Breast epithelium (tissue), 4 donors: ENCODE results near the gene SOX10. TPM values are rescaled to one million over a fixed set of nuclear protein-coding genes. Genes with fewer than 3 reads are reported as not detected.

Experiments used
- DNase-seq, 2 donors: peaks; one replicate each; pipeline ENCODE4 v3.0.0-alpha.2; 2019; ENCODE audit warnings: low spot score in 2 of 2
- H3K27ac ChIP-seq, 2 donors: fragments of 200-600 bp; sonication (generic) in 1 of 2; one replicate each; pipeline ENCODE4 v1.5.1; 2016 to 2019; ENCODE audit warnings: mild to moderate bottlenecking in 1 of 2
- H3K27me3 ChIP-seq, 2 donors: fragments of 200-600 bp; sonication (generic) in 1 of 2; one replicate each; pipeline versions ENCODE4 v1.5.1 to v1.6.0; 2017 to 2019; ENCODE audit warnings: control low read depth in 1 of 2, mild to moderate bottlenecking in 1 of 2
- H3K36me3 ChIP-seq: fragments of 200-600 bp; one replicate; pipeline ENCODE4 v1.5.1; 2019
- H3K4me1 ChIP-seq, 2 donors: fragments of 200-600 bp; sonication (generic); one replicate each; pipeline ENCODE4 v1.5.1; 2016 to 2019; ENCODE audit warnings: control low read depth in 1 of 2
- H3K4me3 ChIP-seq, 3 donors: fragments of 200-600 bp; sonication (generic); 1 replicate in 2 of 3; 2 replicates in 1 of 3; pipeline ENCODE4 v1.5.1; 2016 to 2019; ENCODE audit warnings: mild to moderate bottlenecking in 3 of 3, moderate library complexity in 2 of 3
- H3K9me3 ChIP-seq, 2 donors: fragments of 200-600 bp; sonication (generic) in 1 of 2; one replicate each; pipeline ENCODE4 v1.5.1; 2016 to 2019; ENCODE audit warnings: control low read depth in 1 of 2
- CTCF ChIP-seq, 3 donors: fragments of 450-650 bp; IDR thresholded peaks; one replicate each; pipeline ENCODE4 v1.5.1; 2016 to 2017; ENCODE audit warnings: antibody characterized with exemption in 3 of 3, mild to moderate bottlenecking in 3 of 3, moderate library complexity in 3 of 3
- POLR2A ChIP-seq: fragments of 450-650 bp; IDR thresholded peaks from one replicate; pipeline ENCODE4 v1.6.1; 2016; ENCODE audit warnings: antibody characterized with exemption, mild to moderate bottlenecking, moderate library complexity
- POLR2AphosphoS5 ChIP-seq, 3 donors: sonication (generic); formaldehyde crosslinking; IDR thresholded peaks; one replicate each; pipeline ENCODE4 v1.6.1; 2017; ENCODE audit warnings: antibody characterized with exemption in 3 of 3
- intact Hi-C: fragments of 100-400 bp; cut with DNase I; formaldehyde crosslinking; loops from one replicate; pipeline ENCODE4 v1.15.1; 2023; ENCODE audit warnings: low total_unique reads
- total RNA-seq, 3 donors: library from RNA; depleted of rRNA; stranded (reverse); fragments of >200 nt; gene quantifications; one replicate each; pipeline ENCODE4 v1.1.0, GENCODE V29; 2016

SOX10 gene
- total RNA-seq, 3 donors from 2014 or later = 0.16 to 101 (median 24.9) TPM

GRCh38 chr22:37986371-37986770 lies 2.0 kb upstream of the SOX10 start:
- intact Hi-C loops = loop anchor here (10.0 kb wide), 1 partner anchor 48 kb away; no protein-coding TSS in a partner anchor
- Histone ChIP-seq H3K27ac (peak overlapping the region; percentile 87 to 91), H3K4me1 (peaks cover 0 to 11% of the 10 kb centered on the region in 2 donors), H3K4me3 (peak overlapping the region in 2 of 3 donors; percentile 49 to 66), H3K9me3 (no peaks in the 10 kb centered on the region), H3K36me3 (no peaks in the 10 kb centered on the region), H3K27me3 (no peaks in the 10 kb centered on the region)
- TF ChIP-seq POLR2AphosphoS5 (IDR thresholded peaks at IDR 0.05) = no peak
- no peak for TF ChIP-seq CTCF (IDR thresholded peaks at IDR 0.05)
- TF ChIP-seq POLR2A = no peak
- no peak for DNase-seq

- intact Hi-C loops = loop anchor here (10.0 kb wide), 1 partner anchor 49 kb away; no protein-coding TSS in a partner anchor
- TF ChIP-seq POLR2A (no peak), POLR2AphosphoS5 (IDR thresholded peaks at IDR 0.05) (no peak), CTCF (IDR thresholded peaks at IDR 0.05) (no peak)
- Histone ChIP-seq H3K4me1 (peaks cover 0 to 11% of the 10 kb centered on the region in 2 donors), H3K36me3 (no peaks in the 10 kb centered on the region), H3K4me3 (peak overlapping the region in 2 of 3 donors; percentile 49 to 66), H3K27ac (peak overlapping the region; percentile 87 to 91), H3K27me3 (no peaks in the 10 kb centered on the region), H3K9me3 (no peaks in the 10 kb centered on the region)
- no peak for DNase-seq
Observed at GRCh38 chr22:37985751-37986281, 1.5 kb upstream of the SOX10 start.

- Histone ChIP-seq H3K27me3 (no peaks in the 10 kb centered on the region), H3K36me3 (no peaks in the 10 kb centered on the region), H3K27ac (peak overlapping the region; percentile 87 to 91), H3K9me3 (no peaks in the 10 kb centered on the region), H3K4me3 (peak overlapping the region in 2 of 3 donors; percentile 66 to 75), H3K4me1 (peaks cover 0 to 5% of the 10 kb centered on the region in 2 donors)
- TF ChIP-seq POLR2AphosphoS5 (IDR thresholded peaks at IDR 0.05) (no peak), CTCF (IDR thresholded peaks at IDR 0.05) (no peak), POLR2A (no peak)
- no peak for DNase-seq
- intact Hi-C loops = loop anchor here (10.0 kb wide), 1 partner anchor 50 kb away; no protein-coding TSS in a partner anchor
Observed at GRCh38 chr22:37985050-37985585, 763 bp upstream of the SOX10 start.

GRCh38 chr22:37982938-37983859 lies 1.2 kb downstream of the SOX10 start:
- H3K36me3 ChIP-seq = no peaks in the 10 kb centered on the region
- H3K9me3 ChIP-seq = no peaks in the 10 kb centered on the region
- no peak for TF ChIP-seq POLR2A
- TF ChIP-seq POLR2AphosphoS5 (IDR thresholded peaks at IDR 0.05) = peak in 1 of 3 donors; percentile 12
- peak; percentile 24 to 77 (median 66) for TF ChIP-seq CTCF (IDR thresholded peaks at IDR 0.05)
- DNase-seq = peak in 1 of 2 donors; percentile 53
- peak overlapping the region; percentile 87 to 91 for H3K27ac ChIP-seq
- intact Hi-C loops = loop anchor here (10.0 kb wide), 1 partner anchor 52 kb away; no protein-coding TSS in a partner anchor
- H3K27me3 ChIP-seq = no peaks in the 10 kb centered on the region
- no peaks in the 10 kb centered on the region for H3K4me1 ChIP-seq
- H3K4me3 ChIP-seq = peak overlapping the region in 2 of 3 donors; percentile 66 to 75
